ENCODE results near the gene CRYGN.

- TF ChIP-seq CTCF (IDR thresholded peaks at IDR 0.05; ENCODE audit: poor library complexity) (no peak), EZH2 (IDR thresholded peaks at IDR 0.05; ENCODE audit: borderline replicate concordance) (no peak), EZH2phosphoT487 (IDR thresholded peaks at IDR 0.05; ENCODE audit: low read depth, severe bottlenecking, unreplicated experiment) (no peak)
Observed at GRCh38 chr7:151389096-151389767, 50.7 kb downstream of the CRYGN start.

Data from hepatocyte (in vitro differentiated cells).